ENCODE results near the gene ARHGEF37.
"Not testable (repeated sequence)": the region's sequence is repeated elsewhere in the genome, so short reads cannot be mapped to it uniquely, and the experiment has no call there.

The ARHGEF37 gene

DNA sequence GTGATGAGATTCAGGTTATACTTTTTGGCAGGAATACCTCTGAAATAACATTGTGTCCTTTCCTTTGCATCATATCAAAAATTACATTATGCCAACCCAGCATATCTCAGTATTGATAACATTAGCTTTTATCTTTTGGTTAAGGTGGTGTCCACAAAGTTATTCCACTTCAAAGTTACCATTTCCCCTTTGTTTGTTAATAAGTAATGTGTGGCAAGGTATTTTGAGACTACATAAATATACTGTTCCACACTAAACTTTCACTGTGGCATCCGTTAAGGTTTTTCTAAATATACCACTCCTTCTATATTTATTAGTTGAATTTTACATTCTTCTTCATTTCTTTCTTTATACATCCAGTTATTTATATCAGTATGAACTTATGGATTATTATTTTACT, 14.1 kb upstream of the ARHGEF37 start:
- no peak for DNase-seq (ENCODE audit: low spot score)

DNA sequence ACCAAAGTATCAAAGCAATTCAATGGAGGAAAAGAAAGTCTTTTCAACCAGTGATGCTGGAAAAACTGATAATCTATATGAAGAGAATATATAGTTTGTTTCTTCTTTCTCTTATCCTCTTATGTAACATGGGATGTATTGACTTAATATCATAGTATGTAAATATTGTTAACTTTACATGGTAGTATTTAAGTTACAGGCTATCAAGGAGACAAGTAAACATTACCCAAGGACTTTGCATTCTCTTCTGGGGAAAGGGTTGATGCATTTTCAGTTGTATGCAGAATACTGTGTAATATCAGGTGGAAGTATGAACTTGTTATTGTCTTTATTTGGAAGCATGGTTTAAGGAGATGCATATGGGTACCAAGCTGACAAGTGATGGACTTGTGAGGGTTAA, 9.1 kb upstream of the ARHGEF37 start:
- no peak for DNase-seq (ENCODE audit: low spot score)

GRCh38 chr5:149572576-149573231, 8.6 kb upstream of the ARHGEF37 start:
- no peak for DNase-seq (ENCODE audit: low spot score)

DNA sequence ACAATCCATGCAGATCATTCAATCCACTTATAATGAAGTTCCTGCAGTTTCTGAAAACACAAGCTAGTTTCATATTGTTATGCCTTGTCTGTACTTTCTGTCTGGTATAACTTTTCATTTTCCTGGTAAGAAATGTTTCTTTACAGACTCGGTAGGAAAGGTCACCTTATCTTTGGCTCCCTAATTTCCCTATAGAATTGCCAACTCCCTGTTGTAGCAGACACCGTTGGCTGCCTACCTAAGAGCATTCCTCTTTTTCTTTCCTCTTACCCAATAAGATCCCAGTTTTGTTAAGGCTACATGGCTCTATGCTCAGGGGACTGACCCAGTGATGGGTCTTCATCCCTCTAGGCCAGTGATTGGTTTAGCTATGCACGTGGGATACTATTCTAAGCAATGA, 6.2 kb upstream of the ARHGEF37 start:
- DNase-seq (ENCODE audit: low spot score), result no peak

GRCh38 chr5:149576021-149576420, 5.3 kb upstream of the ARHGEF37 start:
- no peak for DNase-seq (ENCODE audit: low spot score)

DNA sequence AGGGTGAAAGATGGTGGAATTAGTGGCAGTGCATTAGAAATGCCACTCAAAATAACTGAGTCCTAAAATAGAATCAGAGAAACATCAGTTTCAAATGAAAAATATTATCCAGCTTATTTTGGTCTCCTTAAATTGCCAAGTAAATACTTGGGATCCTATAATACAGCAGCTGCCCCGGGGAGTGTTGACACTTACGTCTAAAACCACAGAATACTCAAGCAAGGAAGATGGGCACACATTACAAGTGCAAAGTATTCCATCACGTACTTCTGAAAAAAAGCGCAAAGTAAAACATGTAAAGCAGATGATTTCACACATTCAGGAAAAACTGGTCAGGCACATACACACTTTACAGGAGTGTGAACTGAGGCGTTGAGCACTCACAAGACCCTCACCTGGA, 2.4 kb upstream of the ARHGEF37 start:
- no peak for DNase-seq (ENCODE audit: low spot score)

DNA sequence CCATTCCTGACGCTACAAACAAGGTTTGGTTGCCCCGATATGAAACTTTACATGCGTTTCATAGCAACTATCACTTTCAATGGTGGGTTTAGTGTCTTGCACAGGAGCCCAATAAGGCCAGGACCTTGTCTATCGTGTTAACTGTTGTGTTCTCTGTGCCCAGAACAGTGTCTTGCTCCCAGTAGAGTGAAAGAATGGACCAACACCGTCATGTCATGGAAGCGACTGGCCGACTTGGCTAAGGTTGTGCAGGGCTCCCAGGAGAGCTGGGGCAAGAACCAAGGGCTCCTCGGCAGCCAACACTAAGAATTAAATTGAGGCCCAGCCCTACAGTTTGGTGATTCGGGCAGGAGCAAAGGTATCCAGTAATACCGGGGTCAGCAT, 498 bp upstream of the ARHGEF37 start:
- no peak for DNase-seq (ENCODE audit: low spot score)

DNA sequence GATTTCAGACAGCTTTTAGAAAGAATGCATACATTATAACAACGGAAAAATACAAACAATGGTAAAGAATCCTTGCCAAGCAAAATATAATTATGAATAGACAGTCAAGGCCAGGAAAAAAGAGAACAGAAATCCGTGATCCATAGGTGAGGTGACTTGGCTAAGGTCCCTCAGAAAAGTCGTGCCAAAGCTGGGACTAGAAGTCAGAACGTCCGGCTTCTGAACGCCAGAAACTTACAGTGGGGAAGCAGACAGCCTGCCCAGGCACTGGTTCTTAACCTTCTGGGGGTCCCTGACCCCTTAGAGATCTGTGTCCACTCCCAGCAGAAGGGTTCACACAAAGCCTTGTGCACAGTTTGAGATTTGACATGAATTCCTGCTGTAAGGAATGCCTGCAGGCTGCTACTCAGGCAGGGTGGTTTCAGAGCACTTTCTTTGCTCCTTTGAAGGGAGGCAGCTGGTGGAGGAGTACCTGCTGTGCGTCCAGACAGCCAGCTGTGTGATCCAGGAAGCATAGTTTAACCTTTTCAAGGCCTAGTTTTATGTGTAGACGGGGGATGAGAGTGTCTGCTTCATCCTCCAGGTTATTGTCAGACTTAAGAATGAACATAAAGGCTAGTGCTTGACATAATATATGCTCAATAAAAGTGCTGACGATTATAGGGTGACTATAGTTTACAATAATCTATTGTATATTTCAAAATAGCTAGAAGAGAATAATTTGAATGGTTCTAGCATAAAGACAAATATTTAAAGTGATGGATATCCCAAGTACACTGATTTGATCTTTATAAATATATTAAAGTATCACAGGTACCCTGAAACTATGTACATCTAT, 852 bp downstream of the ARHGEF37 start:
- DNase-seq (ENCODE audit: low spot score), result no peak

GRCh38 chr5:149583394-149583793, 2.1 kb downstream of the ARHGEF37 start:
- no peak for DNase-seq (ENCODE audit: low spot score)

DNA sequence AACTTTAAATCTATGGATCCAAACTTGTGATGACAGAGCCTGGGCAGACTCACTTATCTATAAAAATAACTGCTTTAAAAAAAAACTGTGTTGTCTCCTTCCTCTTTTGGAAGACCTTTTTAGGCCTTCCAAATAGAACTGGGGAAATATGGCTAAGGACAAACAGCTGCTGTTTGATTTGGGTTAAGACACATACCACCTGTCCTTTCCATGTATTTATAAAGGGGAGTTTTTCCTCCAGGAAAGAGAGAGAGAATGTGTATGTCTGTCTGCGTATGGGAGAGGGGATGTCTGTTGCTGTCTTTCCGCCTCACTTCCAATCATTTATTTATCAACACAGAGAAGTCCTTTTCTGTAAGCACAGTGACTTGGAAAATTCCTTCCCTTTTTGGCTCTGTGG, 2.8 kb downstream of the ARHGEF37 start:
- DNase-seq (ENCODE audit: low spot score), result no peak

DNA sequence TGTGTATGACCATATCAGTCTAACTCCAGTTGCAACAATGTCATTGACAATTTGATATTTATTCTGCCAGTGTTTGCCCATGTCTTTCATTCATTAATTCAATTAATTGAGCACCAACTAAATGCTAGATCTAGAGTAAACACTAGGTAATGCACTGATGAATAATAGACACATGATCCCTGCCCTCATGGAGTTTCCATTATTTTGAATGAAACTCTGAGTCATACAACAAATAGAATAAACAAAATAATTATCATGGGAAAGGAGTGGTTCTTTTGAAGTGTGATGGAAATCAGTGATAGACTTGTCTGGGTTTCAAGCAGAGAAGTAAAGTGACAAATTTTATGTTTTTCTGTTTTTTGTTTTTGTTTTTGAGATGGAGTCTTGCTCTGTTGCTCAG, 4.6 kb downstream of the ARHGEF37 start:
- no peak for DNase-seq (ENCODE audit: low spot score)

- no peak for DNase-seq (ENCODE audit: low spot score)
These were observed 5.5 kb downstream of the ARHGEF37 start for GRCh38 chr5:149586708-149587318.

DNA sequence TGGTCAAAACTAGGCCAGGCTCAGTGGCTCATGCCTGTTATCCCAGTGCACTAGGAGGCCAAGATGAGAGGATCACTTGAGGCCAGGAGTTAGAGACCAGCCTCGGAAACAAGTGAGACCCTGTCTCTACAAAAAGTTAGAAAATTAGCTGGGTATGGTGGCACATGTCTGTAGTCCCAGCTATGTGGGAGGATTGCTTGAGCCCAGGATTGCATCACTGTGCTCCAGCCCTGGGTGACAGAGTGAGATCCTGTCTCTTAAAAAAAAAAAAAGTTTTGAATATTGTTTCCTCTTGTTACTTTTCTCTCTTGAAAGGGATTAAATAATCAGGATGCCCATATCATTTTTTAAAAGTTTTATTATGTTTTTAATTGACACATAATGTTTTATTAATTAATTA, 7.6 kb downstream of the ARHGEF37 start:
- no peak for DNase-seq (ENCODE audit: low spot score)

GRCh38 chr5:149593370-149593769, 12.1 kb downstream of the ARHGEF37 start:
- no peak for DNase-seq (ENCODE audit: low spot score)

DNA sequence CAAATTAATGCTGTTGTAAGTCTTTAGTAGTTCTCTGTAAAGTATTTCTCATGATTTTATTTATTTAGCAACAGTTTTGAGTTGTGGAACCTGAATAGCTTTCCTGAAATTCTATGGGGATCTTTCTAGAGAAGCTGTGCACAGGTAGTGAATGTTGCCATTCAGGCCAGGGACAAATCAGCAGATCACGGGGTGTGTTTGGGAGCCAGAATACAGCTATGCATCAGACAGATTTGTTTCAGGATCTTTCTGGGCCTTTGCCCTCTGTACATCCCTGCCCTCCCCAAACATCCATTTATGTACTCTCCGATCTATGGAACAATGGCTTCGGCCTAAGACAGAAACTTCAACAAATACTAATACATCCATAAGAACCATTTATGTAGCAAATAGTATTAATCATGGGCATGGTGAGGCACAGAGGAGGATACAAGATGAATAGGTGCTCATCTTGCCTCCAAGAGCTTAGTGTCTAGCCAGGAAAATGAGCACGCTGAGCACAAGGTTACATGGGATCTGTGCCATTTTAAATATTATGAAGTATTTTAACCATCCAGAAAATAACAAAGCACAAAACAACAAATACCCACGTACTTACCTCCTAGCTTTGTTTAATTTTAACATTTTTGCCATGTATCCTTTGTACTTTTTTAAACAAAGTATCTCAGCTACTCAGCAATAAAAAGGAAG, 13.1 kb downstream of the ARHGEF37 start:
- DNase-seq (ENCODE audit: low spot score), result no peak

DNA sequence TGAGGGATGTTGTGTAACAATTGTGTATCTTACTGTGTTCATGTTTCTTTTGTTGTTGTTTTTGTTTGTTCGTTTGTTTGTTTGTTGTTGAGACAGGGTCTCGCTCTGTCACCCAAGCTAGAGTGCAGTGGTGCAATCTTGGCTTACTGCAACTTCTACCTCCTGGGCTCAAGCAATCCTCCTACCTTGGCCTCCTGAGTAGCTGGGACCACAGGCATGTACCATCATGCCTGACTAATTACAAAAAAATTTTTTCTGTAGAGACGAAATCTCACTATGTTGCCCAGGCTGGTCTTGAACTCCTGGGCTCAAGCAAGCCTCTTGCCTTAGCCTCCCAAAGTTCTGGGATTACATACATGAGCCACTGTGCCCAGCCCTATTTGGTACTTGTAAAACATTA, 13.8 kb downstream of the ARHGEF37 start:
- DNase-seq (ENCODE audit: low spot score), result not testable (repeated sequence)

DNA sequence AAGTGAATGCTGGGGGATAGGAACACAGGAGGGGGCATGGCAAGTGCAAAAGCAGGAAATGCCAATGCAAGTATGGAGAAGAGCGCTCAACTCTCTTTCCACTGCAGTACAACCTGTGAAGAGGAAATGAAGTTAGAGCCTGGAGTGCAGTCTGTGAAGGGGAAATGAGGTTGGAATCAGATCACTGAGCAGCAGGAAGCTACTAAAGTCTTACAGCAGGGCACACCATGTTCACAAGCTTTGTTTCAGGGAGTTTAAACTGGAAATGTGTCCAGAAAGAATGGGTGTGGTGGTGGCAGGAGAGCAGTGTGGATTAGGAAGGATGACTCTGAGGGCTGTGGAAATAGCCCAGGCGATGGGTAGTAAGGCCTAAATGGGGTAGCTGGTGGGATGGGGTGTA, 15.4 kb downstream of the ARHGEF37 start:
- no peak for DNase-seq (ENCODE audit: low spot score)

DNA sequence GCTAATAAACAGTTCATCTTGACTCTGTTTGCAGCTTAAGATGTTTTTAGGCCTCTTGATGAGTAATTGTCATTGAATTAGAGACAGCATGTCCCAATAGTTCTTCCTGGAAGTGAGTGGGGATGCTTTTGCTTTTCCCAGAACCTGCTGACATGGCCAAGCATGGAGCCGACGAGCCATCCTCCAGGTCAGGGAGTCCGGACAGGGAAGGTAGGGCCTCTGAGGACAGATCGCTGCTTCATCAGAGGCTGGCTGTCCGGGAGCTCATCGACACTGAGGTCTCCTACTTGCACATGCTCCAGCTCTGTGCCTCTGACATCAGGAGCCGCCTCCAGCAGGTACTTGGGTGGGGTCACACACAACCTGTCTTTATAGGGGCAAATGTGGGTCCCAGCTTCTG, 16.3 kb downstream of the ARHGEF37 start:
- no peak for DNase-seq (ENCODE audit: low spot score)

GRCh38 chr5:149598234-149598633, 16.9 kb downstream of the ARHGEF37 start:
- not testable (repeated sequence) for DNase-seq (ENCODE audit: low spot score)

DNA sequence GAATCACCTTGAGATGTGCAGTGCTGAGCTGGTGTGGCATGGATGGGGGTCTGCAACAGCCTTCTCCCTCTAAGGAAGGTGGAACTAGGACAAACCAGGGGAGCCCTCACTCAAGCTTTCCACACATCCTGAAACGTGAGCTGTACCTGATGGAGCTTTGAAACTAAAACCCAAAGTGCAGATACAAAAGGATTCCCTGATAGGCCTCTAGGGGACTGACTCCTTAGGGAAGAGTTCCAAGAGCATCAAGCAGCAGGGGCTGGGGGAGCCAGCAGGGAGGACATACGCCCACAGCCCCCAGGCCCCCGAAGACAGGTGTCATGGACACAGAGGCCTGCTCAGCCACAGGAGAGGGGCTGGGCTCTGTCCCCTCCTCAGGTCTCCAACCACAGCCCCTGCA, 17.7 kb downstream of the ARHGEF37 start:
- DNase-seq (ENCODE audit: low spot score), result no peak

DNA sequence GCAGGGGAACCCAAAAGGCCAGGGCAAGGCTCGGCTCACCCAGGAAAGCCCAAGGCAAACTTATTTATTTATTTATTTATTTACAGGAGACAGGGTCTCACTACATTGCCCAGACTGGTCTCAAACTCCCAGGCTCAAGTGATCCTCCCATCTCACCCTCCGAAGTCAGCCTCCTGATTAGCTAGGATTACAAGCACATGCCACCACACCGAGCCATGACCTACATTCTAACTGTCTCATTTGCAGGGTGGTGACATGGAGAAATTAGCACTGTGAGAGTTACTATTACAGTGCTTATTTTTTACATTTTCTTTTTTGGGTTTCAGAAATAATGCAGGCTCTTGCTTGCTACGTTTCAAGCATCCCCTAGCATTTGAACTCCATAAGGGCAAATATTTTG, 18.1 kb downstream of the ARHGEF37 start:
- no peak for DNase-seq (ENCODE audit: low spot score)

DNA sequence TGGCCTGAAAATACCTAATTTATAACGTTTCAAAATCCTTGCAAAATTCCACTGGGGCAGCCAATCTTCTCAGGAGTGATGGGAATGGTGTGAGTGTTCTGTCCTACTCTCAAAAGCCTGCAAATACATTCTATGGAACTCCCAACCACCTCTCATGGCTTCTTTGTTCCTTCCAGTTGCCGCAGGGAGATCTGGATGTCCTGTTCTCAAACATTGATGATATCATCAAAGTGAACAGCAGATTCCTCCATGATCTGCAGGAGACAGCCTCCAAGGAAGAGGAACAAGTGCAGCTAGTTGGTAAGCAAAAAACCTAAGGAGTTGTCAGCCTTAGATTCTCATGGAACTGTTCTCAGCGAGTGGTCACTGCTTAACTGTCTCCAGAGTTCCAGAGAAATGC, 19.6 kb downstream of the ARHGEF37 start:
- DNase-seq (ENCODE audit: low spot score), result no peak

DNA sequence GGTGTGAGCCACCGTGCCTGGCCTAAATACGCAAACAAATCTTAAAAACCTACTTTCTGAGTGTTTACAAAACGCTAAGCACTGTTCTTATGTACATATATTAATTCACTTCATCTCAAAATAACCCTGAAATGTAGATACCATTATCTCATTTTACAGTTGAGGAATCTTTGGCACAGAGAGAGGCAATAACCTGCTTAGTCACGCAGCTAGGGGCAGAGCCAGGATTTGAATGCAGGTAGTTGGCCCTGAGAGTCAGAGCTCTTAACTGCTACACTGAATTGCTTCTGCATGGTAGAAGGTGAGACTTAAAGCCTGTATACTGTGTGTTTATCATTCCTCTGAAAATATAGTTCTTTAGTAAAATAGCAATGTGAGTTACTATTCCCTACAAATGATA, 21.9 kb downstream of the ARHGEF37 start:
- no peak for DNase-seq (ENCODE audit: low spot score)
